Stimulated activated naive CD8-positive, alpha-beta T cell treated with anti-CD3 and anti-CD28 coated beads, Interleukin-15, Interleukin-2, amounts not matched to agents 100 U/mL and 50 U/mL, for 24 hours (primary cell): ENCODE measurements around the gene MRPS12.
"Not testable (repeated sequence)": the region's sequence is repeated elsewhere in the genome, so short reads cannot be mapped to it uniquely, and the experiment has no call there.

Experiments used
- ATAC-seq: fragments of 150-1000 bp; cut with Tn5 transposase; one replicate; pipeline ENCODE4 v1.10.0; 2021
- DNase-seq: peaks from one replicate; pipeline ENCODE4 v3.0.0; 2021

The MRPS12 gene

DNA sequence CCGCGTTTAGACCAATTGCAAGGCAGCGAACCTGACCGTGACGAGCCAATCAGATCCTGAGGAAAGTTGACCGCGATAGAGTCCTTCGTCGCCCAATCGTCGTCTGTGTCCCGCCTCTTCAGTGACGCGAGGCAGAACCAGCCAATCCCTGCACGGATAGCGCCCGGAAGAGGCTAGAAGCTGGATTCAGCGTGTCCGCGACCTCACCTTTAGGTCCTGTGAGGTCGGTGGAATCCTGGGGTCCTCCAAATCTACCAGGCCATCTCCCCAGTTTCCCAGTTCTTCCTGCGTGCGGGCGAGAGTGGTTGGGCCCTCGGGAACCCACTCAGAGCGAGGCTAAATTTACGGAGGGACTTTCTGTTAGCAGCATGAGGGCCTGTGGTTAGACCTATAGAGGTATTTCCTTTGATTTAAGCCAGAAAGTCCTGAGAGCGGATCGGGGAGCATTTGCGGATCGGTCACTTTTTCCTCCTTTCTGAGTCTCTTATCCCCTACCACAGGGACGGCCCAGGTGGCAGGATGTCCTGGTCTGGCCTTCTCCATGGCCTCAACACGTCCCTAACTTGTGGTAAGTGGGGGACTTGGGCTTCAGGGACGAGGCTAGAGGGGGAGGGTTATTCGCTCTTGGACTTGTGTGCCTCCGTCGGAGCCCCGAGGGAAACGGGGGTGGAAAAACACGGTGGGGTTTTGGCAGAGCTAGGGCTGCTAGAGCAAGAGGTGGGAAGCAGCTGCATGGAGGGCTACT lies at the start of gene MRPS12:
Gene MRPS12, plus strand, starts transcription at position 169 of the 745 bp plus-strand sequence. Its CDS starts 351 bp downstream, at position 520.
- ATAC-seq (peak; percentile 98), DNase-seq (peak; percentile 97)

DNA sequence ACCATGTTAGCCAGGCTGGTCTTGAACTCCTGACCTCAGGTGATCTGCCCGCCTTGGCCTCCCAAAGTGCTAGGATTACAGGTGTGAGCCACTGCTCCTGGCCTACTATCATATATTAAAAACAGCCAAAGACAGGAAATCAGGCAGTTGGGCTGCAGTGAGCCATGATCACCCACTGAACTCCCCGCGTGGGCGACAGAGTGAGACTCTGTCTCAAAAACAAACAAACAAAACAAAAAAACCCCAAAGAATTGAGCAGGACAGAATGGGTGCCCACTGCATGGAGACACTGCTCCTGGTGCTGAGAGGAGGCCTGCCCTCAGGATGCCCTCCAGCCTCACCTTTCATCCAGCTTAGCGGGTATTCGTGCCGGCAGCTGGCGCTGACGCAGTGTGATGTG lies 47.5 kb upstream of the MRPS12 start:
- no peak for ATAC-seq
- DNase-seq = no peak

DNA sequence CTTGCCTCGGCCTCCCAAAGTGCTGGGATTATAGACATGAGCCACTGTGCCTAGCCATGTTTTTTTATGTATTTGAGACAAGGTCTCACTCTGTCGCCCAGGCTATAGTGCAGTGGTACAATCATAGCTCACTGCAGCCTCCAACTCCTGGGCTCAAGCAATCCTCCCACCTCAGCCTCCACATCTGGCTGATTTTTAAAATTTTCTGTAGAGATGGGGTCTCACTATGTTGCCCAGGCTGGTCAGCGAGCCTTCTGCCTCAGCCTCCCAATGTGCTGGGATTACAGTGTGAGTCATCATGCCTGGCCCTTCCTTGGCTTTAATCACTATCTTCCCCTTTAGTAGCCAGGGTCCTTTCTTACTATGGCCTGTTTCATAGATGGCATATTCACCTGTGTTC lies 46.1 kb upstream of the MRPS12 start:
- ATAC-seq, DNase-seq: not testable (repeated sequence)

DNA sequence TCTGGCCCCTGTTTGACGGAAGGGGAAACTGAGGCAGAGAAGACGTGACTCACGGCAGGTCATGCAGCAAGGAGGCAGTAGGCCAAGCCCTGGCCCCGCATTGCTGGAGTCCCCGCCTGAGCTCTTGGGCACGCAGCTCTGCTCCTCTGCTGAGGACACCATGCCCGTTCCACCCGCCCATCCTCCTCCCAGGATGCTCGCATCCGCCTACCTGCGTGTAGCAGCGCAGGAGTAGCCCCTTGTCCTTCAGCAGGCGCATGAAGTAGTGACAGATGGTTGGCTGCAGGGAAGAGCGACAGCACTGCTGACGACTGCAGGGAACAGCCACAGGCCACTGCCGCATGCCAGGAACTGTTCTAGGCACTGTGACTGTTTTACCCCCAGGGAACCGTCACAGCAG lies 41.9 kb upstream of the MRPS12 start:
- DNase-seq = no peak
- ATAC-seq = no peak

DNA sequence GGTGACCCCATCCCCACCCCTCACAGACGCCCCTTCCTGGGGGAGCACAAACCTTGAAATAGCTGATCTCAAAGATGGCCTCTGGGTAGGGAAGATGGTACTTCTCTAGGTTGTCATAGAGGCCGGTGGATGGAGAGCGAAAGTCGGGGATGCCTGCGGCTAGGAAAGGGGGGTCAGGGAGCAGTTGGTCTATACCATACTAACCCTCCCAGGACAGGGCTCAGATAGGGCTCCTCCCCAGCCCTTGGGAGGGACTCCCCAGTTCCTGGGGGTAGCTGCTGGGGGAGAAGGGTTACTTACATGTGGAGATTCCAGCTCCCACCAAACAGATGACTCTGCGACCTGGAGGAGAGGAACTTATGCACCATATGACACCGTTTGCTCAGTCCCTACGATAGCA lies 40.9 kb upstream of the MRPS12 start:
- ATAC-seq (no peak), DNase-seq (no peak)

DNA sequence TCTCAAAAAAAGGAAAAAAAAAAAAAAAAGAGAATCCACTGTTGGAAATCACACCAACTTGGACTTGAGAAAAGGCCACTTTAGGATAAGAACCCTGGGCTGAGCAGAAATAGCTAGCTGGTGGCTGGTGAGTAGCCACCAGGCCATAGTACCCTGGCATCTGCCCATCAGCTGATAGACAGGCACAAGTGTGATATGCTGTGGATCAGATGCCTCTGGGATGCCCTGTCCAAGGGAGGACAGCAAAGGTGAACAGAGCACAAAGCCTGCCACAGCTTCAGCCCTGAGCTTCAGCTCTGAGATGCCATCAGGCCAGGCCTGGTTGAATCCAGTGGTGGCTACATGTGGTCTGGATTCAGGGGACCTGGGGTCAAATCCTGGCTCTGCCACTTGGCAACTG lies 40.1 kb upstream of the MRPS12 start:
- ATAC-seq (no peak), DNase-seq (no peak)

DNA sequence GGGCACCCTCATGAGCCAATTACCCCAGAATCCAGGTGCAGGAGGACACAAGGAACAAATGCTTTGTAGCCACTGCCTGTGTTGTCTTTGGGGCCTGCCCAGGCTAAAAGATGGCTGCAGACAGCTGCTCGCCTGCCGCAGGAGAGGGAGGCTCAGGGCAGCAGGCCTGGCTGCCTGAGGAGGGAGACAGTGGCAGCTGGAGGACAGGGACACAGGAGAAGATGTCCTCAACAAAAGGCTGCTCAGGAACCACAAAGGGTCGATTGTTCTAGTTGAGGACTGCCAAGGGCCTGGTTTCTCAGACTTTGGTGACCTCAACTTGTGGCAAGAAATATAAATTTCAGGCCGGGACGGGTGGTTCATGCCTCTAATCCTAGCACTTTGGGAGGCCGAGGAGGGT lies 39.0 kb upstream of the MRPS12 start:
- no peak for DNase-seq
- no peak for ATAC-seq

DNA sequence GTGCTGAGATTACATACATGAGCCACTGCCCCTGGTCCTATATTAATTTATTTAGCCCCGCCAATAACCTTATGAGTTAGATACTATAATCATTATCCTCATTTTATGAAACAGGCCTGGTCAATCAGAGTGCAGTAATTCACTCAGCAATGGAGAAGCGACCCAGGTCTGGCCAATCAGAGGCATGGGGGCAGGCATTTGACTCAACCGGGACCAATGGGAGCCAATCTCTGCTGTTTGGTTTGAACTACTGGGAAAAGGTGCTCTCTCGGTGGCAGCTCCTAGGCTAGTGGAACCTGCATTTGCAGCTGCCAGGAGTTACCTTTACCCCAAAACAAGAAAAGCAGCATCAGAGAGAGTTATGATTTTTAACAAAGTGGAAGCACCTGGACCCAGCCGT lies 37.9 kb upstream of the MRPS12 start:
- DNase-seq (no peak), ATAC-seq (no peak)

DNA sequence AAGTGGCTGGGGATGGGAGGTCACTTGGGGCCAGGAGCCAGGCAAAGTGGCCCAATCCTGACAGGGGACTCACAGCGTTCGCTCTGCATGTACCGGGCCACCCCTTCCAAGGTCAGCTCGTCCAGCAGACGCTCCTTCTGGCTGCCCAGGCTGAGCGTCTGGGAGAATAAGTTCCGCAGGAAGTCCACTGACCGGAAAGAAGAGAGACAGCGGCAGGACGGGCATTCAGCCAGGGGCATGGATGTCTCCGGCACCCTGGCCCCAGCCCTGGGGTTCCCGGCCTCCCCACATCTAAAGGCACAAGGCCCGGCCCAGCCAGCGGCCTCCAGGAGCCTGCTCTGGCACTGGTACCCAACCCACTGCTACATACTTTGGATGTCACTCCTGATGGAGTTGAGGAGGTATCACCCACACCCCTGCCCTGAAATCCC lies 37.4 kb upstream of the MRPS12 start:
- ATAC-seq (no peak), DNase-seq (no peak)

DNA sequence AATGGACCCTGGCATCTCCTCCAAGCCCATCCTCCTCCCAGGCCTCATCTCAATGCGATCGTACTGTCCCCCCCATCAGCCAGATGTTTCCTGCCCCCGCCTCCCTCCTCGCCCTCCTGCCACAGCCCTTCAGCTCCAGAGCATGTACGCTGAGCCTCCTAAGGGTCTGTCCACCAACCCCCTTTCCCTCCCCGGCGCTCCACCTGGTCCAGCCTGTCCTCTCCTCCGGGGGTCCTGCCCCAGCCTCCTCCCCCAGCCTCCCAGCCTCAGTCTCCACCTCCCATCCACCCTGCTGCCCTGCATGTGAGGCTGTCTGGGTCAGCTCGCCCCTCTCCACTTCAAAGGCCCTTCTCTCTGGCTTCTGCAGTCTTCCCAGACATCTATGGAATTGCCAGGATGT lies 35.8 kb upstream of the MRPS12 start:
- ATAC-seq (no peak), DNase-seq (no peak)

DNA sequence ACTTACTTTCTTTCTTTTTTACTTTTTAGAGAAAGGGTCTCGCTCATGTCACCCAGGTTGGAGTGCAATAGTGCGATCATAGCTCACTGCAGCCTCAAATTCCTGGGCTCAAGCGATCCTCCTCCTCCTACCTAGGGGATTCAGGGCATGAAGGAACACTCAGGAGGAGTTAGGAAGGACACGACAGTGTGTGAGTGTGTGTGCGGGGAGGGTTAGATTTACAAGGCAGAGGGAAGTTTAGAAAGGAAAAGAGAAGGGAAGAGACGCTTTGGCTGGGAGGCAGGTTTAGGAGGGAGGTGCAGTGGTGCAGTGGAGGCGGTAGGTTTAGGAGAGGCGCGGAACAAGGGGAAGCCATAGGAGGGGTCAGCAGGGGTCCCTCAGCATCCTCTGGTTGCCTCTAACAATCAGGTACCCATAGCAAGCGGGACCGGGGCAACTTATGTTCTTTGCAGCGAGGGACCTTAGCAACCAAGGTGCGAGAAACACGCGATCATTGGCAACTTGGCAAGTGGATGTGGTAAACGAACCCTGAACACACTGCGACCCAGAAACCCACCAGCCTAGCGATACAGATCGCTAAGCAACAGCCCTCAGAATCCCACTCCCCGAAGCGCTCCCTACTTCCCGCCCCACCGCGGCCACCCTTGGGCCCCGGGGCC lies 31.8 kb upstream of the MRPS12 start:
- no peak for ATAC-seq
- DNase-seq = no peak

DNA sequence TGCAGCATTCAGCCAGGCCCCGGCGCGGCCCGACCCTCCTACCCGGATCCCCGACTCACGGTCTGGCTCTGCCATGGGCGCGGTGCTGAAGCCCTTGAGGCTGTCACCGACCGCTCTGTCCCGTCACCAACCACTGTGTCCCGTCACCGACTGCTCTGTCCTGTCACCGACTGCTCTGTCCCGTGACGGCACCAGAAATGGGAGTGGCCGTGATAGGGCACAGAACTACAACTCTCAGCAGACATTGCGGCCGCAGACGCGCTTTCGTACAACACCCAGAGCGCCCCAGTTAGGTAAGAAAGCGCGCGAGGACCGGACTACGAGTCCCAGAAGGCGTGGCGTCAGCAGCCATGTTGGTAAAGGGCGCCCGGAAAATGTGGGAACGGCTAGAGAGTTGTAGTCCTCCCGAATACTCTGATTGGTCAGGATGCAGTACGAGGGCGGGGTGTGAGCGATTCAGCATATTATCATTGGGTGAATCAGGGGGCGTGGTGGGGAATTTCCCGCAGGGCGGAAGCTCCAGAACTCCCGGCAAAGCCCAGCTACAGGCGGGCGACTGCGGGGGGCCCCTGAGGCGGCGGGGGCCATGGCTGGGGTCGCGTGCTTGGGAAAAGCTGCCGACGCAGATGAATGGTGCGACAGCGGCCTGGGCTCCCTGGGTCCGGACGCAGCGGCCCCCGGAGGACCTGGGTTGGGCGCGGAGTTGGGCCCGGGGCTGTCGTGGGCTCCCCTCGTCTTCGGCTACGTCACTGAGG lies 31.1 kb upstream of the MRPS12 start, which contains the start of the genes NFKBIB and SIRT2:
Gene NFKBIB, plus strand, starts transcription at position 523 of the 755 bp plus-strand sequence. Its CDS starts 64 bp downstream, at position 587.
Gene SIRT2, minus strand, starts transcription at position 172 of the 755 bp plus-strand sequence. Its CDS starts 97 bp downstream, at position 75.
- ATAC-seq = peak; percentile 97
- DNase-seq = peak; percentile 97

DNA sequence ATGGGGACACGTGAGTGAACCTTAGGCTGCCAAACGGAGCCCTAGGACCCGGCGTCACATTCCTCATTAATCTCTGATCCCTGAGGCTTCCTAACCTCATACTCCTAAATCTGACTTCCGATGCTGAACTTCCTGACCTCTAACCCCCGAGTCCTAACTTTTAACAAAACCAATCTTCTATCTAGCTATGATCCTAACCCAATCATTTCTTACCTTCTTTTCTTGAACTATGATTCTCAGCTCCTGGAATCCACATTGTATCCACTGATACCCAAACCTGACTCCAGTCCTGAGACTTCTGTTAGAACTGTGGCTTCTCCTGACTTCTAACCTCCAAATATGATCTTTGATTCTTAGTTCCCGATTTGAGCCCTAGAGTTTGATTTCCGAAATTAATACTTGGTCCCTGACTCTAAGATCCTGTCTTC lies 30.5 kb upstream of the MRPS12 start:
- DNase-seq = no peak
- ATAC-seq = no peak

DNA sequence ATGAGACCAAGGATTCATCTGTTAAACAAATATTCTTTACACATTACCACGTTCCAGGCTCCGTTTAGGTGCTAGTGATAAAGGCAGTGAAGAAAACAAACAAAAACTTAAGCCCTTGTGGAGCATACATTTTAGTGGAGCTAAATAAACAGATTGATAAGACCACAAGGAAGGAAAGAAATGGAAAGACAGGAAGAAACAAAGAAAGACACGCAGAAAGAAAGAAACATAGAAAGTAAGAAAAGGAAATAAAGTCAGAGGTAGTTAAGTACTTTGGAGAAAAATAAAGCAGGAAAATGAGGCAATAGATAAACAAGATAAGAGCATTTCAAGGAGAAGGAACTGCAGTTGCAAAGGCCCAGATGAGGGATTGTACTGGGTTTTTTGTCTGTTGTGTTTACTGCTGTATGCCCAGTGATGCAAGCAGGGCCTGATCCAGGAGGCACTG lies 30.0 kb upstream of the MRPS12 start:
- DNase-seq (no peak), ATAC-seq (no peak)

DNA sequence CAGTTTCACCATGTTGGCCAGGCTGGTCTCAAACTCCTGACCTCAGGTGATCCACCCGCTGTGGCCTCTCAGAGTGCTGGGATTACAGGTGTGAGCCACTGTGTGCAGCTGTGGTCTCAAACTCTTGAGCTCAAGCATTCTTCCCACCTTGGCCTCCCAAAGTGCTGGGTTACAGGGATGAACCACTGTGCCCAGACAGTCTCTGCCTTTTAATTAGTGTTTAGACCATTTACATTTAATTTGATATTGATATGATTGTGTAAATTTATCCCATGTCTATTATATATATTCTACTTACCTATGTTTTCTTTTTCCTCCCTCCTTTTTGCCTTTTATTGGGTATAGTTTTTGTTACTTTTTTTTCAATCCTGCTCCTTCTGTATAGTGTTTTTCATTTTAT lies 29.1 kb upstream of the MRPS12 start:
- DNase-seq (no peak), ATAC-seq (no peak)

DNA sequence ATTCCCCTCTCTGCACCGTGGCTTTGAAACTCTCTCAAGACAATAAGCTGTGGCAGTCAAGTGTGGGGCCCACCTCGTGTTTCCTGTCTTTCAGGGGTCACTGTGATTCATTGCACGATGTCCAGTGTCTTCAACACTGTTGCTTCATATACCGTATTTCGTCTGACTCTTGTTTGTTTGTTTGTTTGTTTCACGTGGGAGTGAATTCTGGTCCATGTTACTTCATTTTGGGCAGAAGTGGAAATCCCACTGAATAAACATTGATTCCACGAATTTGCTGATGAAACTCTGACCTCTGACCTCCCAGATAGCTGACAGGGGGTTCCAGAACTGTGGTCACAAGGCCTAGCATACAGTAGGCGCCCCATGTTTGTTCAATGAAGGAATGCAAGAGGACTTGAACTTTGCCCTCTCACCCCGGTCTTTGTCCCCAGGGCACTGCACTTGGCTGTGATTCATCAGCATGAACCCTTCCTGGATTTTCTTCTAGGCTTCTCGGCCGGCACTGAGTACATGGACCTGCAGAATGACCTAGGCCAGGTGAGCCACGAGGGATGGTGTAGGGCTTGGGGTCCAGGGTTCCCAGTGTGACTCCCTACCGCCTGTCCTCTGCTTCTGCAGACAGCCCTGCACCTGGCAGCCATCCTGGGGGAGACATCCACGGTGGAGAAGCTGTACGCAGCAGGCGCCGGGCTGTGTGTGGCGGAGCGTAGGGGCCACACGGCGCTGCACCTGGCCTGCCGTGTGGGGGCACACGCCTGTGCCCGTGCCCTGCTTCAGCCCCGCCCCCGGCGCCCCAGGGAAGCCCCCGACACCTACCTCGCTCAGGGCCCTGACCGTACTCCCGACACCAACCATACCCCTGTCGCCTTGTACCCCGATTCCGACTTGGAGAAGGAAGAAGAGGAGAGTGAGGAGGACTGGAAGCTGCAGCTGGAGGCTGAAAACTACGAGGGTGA lies 25.9 kb upstream of the MRPS12 start:
- ATAC-seq (no peak), DNase-seq (no peak)

DNA sequence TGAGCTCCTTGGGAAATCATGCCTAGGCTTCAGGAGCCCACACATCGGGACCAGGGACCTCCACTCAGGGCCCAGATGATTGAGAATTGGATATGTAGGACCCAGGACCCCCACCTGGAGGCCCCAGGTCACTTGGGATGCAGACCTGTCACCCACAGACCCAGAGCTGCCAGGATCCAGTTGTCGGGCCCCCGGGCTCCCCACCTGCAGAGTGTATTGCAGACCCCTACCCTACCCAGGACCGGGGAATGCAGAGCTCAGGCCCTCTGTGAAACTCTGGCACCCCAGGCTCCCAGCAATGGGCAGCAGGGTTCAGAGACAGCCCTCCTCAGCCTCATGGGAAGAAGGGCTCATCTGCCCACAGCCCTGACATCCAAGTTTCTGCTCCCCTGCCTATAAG lies 25.1 kb upstream of the MRPS12 start:
- DNase-seq (no peak), ATAC-seq (peak; percentile 20)

DNA sequence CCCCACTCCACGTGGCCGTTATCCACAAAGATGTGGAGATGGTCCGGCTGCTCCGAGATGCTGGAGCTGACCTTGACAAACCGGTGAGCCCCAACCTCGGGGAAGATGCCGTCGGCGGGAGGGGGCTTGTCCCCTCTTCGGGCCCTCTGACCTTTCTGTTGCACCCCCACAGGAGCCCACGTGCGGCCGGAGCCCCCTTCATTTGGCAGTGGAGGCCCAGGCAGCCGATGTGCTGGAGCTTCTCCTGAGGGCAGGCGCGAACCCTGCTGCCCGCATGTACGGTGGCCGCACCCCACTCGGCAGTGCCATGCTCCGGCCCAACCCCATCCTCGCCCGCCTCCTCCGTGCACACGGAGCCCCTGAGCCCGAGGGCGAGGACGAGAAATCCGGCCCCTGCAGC lies 23.5 kb upstream of the MRPS12 start:
- DNase-seq = no peak
- no peak for ATAC-seq

DNA sequence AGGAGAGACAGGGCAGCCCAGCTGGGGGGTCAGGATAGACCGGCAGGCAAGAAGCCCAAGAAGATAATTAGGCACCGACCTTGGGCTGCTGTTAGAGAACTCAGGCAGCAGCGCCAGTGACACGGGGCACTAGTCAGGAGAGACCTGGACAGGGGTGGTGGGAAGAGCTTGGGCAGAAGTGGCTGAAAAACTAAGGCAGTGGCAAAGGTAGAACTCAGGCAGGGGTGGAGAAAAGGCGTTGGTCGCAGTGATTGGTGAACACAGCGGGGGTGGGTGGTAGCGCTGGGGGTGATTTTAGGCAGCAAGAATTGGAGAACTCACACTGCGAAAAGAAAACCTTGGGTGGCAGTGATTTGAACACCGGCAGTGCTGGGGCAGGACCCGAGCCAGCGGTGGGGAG lies 23.1 kb upstream of the MRPS12 start:
- DNase-seq (no peak), ATAC-seq (no peak)

DNA sequence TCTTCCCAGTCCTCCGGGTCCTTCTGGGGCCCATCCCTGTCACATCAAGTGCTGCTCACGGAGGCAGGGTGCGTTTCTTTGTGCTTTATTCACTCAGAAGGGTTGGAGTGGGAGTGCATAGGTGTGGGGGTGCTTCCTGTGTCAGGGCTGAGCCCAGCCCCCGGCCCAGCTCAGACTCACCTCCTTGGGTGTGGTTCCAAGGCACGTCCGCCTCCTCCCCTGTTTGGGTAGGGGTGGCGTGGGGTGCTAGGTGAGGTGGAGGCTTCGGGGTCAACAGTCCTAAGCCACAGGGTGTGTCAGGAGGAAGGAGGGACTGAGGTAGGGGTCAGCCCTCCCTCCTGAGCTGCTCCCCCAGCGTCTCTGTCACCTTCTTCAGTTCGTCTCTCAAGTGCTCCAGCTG lies 21.8 kb upstream of the MRPS12 start:
- ATAC-seq (no peak), DNase-seq (no peak)

DNA sequence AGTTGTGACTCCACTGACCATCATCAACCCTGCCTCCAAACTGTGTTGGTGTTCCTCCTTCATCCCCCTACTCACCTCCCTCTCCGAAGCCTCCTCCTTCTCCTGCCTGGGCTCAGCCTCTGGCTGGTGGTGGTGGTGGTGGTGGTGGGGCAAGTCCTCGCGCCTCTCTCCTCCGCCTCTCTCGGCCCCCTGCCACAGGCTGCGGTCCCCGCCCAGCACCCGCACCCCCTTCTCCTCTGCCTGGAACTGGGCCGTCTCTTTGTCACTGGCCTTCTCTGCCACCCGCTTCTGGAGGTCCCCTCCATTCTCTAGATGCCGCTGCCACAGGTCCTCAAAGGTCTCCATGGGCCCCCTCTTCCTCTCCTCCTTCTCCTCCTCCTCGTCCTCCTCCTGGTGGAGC lies 20.3 kb upstream of the MRPS12 start:
- no peak for ATAC-seq
- DNase-seq = no peak
